Measurements from ENCODE around the gene CFAP20DC.
"Not testable (repeated sequence)": the region's sequence is repeated elsewhere in the genome, so short reads cannot be mapped to it uniquely, and the experiment has no call there.

Gene CFAP20DC

GRCh38 chr3:58695284-58695683, 354.5 kb downstream of the CFAP20DC start:
- DNase-seq (ENCODE audit: low spot score), result not testable (repeated sequence)

DNA sequence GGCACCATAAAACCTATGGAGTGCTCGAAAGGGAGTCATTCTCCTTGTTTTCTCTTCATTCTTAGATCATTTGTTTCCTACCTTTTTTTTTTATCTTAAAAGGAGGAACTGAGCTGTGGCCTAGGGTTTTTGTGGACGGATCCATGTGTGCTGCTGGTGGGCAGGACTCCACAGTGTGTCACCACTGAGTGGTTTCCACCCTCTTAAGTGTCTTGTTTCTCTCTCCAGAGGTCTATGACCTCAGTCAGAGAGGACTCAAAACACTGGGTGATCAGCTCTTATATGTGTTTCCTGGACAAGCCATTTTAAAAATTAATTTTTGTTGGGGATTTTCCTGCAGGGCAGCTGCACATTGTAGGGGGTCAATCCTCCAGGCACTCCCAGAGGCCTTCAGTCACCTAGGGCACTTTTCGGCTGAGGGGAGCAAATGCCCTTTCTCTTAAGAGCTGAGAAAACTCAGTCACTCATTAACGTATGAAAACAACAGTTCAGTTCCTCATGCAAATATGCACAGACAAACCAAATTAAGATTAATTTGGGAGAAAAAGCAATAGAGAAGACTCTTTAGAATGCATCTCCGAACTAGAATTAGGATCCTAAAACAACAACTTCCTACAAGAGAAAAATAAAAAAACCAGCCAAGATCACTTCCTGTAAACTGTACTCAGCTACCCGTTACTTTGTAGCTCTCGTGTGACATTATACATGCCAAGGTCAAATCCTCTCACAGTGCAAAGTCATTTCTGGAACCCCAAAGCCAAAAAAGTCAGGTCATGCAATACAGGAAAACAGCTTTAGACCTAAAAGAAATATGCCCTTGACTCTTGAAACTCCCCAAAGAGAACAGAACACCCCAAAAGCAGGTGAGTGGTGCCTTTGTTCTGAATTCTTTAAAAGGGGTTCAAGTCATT, 355.6 kb downstream of the CFAP20DC start:
- no peak for DNase-seq (ENCODE audit: low spot score)

GRCh38 chr3:58692484-58692883, 357.3 kb downstream of the CFAP20DC start:
- no peak for DNase-seq (ENCODE audit: low spot score)
